Activated gamma-delta T cell (primary cell): ENCODE measurements around the gene PNMA5.
"Not testable (repeated sequence)": the region's sequence is repeated elsewhere in the genome, so short reads cannot be mapped to it uniquely, and the experiment has no call there.

Experiments used
- DNase-seq: peaks from one replicate; lab custom pipeline; 2025; lab: John Stamatoyannopoulos, UW
- total RNA-seq, 2 donors: gene quantifications; one replicate each; lab custom pipeline; 2026; lab: John Stamatoyannopoulos, UW

Gene PNMA5
- 0 to 0.13 reads per million in 2 donors for total RNA-seq

DNA sequence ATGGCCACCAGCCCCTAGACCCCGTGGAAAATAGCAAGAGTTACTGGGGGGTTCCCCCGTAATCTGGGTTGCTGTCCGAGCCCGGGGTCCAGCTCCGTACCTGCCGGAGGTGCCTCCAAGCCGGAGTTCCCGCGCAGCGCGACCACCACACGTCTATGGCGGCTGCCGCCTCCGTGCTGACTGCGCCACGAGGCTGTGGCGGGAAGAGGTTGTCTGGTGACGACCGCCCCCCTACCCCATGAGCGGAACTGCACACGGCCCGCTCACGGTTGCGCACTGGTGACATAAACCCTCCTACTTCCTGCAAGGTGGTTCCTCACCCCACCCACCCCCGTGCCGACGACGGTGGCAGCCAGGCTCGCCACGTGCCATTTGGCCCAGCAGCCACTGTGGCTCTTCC is at the start of gene PNMA5:
PNMA5 (minus strand) TSS at position 184 of the 400 bp plus-strand sequence. CDS start 2,518 bp downstream, outside the sequence.
- no peak for DNase-seq

DNA sequence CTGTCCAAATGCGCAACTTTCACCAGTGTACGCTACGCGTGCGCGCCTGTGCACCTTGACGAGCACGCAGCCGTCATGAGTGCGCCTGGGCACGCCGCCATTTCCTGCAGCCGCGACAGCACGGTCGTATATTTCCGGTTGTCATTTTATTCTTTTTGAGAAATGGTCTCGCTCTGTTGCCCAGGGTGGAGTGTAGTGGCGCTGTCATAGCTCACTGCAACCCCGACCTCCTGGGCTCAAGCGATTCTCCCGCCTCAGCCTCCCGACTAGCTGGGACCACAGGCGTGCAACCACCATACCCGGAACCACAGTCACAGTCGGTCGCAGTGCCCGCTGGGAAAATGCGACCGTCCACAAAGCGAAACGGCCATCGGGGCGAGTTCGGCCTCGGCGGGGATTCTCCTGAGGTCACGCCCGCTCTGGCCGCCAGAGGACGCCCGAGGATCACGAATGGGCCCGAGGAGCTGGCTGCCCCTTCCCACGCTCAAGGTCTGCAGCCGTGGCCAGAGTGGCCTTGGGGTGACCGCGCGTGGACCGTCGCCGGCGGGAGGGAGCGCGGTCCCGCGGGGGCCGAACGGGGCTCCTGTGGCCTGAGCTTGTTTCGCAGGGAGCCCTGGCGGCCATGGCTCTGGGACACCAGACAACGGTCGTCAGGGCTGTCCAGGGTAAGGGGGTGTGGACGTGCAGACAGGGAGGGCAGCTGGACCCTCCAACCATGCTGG is 38.6 kb upstream of the PNMA5 start:
- peak; percentile 42 for DNase-seq

DNA sequence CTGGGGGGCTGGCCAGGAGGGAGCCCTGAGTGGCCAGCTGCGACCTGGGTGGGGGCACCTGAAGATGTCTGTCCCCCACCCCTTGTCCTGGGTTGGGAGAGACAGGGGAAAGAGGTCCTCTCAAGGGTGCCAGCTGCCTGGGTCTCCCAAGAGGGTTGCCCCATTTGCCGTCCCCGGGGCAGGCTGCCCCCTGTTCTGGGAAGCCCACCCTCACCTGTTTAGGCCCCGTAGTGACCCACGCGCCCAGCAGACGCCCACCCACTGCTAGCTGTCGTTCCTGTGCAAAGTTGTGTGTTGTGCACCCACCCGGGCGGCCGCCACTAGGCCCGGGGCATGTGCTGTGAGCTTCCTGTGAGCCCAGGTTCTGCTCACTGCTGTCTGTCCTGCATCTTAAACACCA is 36.9 kb upstream of the PNMA5 start:
- DNase-seq: no peak

- no peak for DNase-seq
Observed at GRCh38 chrX:153029875-153030274, 36.0 kb upstream of the PNMA5 start.

DNA sequence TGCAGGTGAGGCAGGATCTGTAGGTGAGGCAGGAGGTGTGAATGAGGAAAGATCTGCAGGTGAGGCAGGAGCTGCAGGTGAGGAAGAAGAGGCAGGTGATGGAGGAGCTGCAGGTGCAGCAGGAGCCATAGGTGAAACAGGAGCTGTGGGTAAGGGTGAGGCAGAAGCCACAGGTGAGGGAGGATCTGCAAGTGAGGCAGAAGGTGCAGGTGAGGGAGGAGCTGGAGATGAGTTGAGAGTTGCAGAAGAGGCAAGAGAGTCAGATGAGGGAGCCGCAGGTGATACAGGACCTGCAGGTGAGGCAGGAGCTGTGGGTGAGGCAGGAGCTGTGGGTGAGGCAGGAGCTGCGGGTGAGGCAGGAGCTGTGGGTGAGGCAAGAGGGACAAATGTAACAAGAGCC is 35.2 kb upstream of the PNMA5 start:
- DNase-seq: no peak

- DNase-seq: not testable (repeated sequence)
Observed at GRCh38 chrX:153028487-153028886, 34.6 kb upstream of the PNMA5 start.

- not testable (repeated sequence) for DNase-seq
Observed at GRCh38 chrX:153026501-153026900, 32.6 kb upstream of the PNMA5 start.

DNA sequence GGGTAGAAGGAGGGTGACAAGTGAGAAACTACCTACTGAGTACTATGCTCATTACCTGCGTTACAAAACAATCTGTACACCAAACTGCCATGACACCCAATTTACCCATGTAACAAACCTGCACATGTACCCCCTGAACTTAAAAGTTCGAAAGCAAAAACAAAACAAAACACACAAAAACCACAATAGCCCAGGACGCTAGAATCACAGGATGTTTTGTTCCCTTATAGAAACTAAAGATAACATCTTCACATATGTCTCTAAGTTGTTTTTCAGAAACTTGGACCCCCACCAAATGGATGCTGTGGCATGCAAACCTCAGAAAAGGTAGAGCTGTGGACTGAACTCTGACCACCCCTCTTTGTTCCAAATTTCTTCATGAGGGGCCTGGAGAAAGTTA is 25.2 kb upstream of the PNMA5 start:
- no peak for DNase-seq

GRCh38 chrX:153017174-153017573 is 23.3 kb upstream of the PNMA5 start:
- DNase-seq: not testable (repeated sequence)

DNA sequence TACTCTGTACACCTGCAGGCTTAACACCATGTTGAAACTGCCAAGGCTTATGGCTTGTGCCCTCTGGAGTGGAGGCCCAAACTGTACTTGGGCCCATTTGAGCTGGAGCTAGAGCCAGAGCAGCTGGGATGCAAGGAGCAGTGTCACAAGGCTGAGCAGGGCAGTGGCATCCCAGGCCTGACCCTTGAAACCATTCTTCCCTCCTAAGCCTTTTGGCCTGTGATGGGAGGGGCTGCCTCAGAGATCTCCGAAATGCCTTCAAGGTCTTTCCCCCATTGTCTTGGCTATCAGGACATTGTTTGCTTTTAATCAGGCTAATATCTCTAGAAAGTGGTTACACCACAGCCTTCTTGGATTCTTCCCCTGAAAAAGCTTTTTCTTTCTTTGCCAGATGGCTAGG is 10.9 kb upstream of the PNMA5 start:
- no peak for DNase-seq

DNA sequence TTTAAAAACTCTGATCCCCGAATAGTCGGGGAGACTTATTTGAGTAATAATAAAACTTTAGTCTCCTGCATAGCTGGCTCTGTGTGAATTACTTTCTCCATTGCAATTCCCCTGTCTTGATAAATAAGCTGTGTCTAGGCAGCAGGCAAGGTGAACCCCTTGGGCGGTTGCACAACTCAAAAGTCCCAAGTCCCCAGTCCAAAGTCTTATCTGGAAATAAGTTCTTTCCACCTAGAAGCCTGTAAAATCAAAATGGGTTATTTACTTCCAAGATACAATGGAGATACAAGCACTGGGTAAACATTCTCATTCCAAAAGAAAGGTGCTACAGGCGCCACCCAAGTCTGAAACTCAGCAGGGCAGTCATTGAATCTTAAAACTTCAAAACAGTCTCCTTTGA is 10.1 kb upstream of the PNMA5 start:
- DNase-seq: no peak

DNA sequence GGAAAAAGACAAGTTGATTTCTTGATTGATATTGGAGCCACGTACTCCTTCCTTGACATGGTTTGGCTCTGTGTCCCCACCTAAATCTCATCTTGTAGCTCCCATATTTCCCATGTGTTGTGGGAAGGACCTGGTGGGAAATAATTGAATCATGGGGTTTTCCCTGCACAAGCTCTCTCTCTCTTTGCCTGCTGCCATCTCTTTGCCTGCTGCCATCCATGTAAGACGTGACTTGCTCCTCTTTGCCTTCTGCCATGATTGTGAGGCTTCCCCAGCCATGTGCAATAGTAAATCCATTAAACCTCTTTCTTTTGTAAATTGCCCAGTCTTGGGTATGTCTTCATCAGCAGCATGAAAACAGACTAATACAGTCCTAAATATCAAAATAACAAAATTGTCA is 8.3 kb upstream of the PNMA5 start:
- not testable (repeated sequence) for DNase-seq

DNA sequence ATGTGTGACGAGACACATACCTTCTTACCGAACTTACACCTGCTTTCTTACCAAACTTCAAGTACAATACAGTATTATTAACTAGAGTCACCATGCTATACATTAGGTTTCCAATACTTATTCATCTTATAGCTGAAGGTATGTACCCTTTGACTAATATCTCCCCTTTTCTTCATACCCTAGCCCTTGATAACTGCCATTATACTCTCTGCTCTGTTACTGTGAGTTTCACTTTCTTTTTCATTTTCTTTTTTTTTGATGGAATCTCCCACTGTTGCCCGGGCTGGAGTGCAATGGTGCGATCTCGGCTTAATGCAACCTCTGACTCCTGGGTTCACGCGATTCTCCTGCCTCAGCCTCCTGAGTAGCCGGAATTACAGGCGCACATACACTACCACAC is 3.4 kb upstream of the PNMA5 start:
- DNase-seq: no peak

DNA sequence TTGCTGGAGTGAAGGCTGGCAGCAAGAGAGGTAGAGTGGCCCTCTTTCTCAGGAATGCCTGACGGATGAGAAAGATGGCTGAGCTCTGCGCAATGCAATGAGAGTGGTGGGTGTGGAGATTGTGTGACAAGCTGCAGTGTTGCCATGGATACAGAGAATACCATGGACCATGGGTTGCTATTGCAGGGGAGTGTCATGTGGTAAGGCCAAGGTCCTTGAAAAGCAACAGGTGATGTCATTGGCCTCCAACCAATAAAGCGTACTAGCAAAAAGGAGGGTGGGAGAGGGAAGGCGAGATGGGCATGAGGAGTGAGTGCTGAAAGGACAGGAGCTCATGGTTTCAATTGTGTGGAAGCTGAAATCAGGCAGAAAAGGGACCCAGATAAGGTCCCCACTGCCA is 1.8 kb downstream of the PNMA5 start:
- no peak for DNase-seq

- no peak for DNase-seq
Observed at GRCh38 chrX:152991123-152991522, 2.8 kb downstream of the PNMA5 start.

DNA sequence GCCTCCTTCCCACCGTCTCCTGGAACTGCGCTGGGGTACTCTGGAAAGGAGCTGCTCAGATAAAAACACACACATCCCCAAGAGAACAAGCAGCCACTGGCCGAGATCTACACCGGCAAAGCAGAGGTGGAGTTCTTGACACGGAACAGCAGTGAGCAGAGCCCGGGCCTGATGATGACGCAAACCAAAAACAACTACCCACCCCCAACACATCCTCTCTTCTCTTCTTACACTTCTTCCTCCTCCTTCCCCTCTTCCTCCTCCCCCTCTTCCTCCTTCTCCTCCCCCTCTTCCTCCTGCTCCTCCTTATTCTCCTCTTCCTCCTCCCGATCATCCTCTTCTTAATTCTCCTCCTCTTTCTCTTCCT is 4.6 kb downstream of the PNMA5 start:
- DNase-seq: no peak

DNA sequence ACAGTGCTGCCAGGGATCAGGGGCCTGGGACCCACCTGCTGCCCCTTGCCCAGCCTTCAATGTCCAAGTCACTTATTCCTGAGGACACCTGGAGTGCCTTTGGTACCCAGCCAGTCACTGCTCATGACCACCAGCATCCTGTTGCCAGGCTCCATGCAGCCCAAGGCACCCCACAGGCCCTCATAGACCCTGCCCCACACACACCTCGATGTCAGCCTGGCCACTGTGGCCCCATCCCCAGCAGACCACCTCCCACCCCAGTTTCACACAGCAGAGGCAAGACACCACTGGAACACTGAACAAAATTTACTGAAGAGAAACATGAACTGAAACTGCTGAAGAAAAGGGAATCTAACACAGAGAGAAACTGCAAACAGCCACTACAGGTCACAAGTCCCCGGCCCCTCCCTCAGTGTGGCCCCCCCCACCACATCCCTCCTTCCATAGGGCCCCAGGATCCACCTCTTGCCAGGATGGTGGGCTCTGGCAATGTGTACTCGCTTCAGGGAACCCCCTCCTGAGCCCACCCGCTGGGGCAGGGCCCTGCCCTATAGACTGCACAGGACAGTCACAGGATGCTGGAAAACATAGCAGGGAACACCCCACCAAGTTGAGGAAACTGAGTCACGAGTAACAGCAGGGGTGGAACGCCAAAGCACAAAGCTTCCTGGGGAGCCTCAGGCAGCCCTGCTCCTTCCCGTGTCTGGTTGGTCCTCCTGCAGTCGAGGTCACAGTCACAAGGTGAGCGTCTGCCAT is 5.2 kb downstream of the PNMA5 start:
- no peak for DNase-seq

- DNase-seq: no peak
Observed at GRCh38 chrX:152987801-152988200, 6.1 kb downstream of the PNMA5 start.

GRCh38 chrX:152987156-152987555 is 6.8 kb downstream of the PNMA5 start:
- not testable (repeated sequence) for DNase-seq

DNA sequence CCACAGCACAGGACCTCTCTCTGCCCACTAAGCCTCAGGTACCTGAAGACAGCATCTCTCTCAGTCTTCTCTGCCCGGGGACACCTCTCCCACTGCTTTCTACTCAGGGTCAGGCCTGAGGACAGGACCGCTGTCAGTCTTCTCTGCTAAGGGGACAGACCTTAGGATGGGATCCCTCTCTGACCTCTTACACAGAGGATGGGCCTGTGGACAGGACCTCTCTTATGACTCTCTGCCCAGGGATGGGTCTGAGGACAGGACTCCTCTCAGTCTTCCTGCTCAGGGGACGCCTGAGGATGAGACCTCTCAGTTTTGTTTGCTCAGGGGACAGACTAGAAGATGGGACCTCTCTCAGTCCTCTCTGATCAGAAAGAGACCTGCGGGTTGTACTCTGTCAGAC is 8.5 kb downstream of the PNMA5 start:
- not testable (repeated sequence) for DNase-seq

DNA sequence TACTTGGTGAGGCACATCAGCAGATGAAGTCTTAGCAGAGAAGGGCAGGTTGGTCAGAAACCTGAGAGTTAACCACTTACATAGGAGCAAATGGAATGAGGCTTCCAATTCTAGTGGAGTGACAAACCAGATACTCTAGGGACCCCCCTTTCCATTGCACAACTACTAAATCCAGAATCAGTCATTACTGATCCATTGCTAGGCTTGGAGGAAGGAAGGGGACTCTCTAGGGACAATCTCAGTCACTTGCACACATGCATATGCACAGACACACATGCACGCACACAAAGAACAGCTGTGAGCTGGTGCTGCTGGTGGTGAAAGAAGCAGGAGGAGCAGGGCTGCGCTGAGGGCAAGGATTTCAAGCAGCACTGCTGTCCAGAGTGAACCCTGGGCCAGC is 25.7 kb downstream of the PNMA5 start:
- no peak for DNase-seq

DNA sequence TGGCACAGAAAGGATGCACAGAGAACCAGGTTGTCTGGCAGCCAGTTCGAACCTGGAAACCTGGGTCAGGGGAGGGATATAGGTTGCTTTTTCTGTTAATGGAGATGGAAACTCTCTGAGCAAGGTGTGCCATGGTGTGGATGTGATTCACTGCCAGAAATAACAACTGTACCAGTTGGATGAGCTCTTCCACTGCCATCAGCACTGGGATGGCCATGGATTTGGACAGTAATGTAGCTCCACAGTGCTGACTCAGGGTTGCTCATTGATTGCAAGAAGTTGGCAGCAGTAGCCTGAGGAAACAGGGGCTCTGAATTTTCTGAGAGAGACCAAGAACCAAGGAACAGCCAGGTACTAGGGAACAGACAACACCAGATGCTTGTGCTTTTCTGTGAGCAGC is 33.8 kb downstream of the PNMA5 start:
- no peak for DNase-seq

DNA sequence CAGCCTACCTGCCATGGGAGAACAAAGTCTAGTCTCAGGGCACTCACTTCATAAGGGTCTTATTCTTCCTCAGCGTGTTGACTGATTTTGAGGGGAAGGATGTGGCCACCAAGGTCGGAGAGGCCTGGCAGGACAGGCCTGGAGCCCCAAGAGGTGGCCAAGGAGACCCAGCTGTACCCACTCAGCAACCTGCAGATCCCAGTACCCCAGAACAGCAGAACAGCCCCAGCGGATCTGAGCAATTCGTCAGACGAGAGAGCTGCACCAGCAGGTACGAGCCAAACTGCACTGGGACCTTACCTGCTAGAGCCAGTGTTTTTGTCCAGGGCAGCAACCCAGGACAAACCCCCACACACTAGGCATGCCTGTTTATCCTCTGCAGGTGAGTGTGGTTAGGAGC is 34.3 kb downstream of the PNMA5 start:
- DNase-seq: no peak
